Suprapubic skin (tissue), 4 donors: Measurements from ENCODE around the gene FMNL2.
A peak's percentile ranks its signal among the peaks of the same experiment; 100 is the strongest.

Source experiments
- CTCF ChIP-seq, 2 donors: fragments of 200-600 bp in 1 of 2; fragments of 450-650 bp in 1 of 2; sonication (generic) in 1 of 2; IDR thresholded peaks; one replicate each; pipeline ENCODE4 v1.5.1; 2016 to 2019; ENCODE audit warnings: antibody characterized with exemption in 2 of 2, mild to moderate bottlenecking in 1 of 2, moderate library complexity in 1 of 2
- EP300 ChIP-seq: sonication (generic); formaldehyde crosslinking; IDR thresholded peaks from one replicate; pipeline ENCODE4 v1.6.1; 2017; ENCODE audit warnings: antibody characterized with exemption
- POLR2A ChIP-seq, 2 donors: fragments of 450-650 bp; IDR thresholded peaks; one replicate each; pipeline ENCODE4 v1.6.1; 2017; ENCODE audit warnings: antibody characterized with exemption in 2 of 2, mild to moderate bottlenecking in 2 of 2, moderate library complexity in 2 of 2
- POLR2AphosphoS5 ChIP-seq, 3 donors: sonication (generic); formaldehyde crosslinking; IDR thresholded peaks; one replicate each; pipeline ENCODE4 v1.6.1; 2017; ENCODE audit warnings: antibody characterized with exemption in 3 of 3

GRCh38 chr2:152421521-152422370 lies 86.8 kb downstream of the FMNL2 start:
- TF ChIP-seq CTCF (IDR thresholded peaks at IDR 0.05) (no peak), EP300 (no peak), POLR2A (IDR thresholded peaks at IDR 0.05) (no peak), POLR2AphosphoS5 (IDR thresholded peaks at IDR 0.05) (peak in 1 of 3 donors; percentile 22)
